ENCODE results near the gene EVX2. TPM values are rescaled to one million over a fixed set of nuclear protein-coding genes. Genes with fewer than 3 reads are reported as not detected.
A peak's percentile ranks its signal among the peaks of the same experiment; 100 is the strongest.

The EVX2 gene
- total and polyA plus RNA-seq, 2 of the 13 experiments (the other 11 are each of a cell fraction or from before 2014, with no cell fraction given), result not detected

DNA sequence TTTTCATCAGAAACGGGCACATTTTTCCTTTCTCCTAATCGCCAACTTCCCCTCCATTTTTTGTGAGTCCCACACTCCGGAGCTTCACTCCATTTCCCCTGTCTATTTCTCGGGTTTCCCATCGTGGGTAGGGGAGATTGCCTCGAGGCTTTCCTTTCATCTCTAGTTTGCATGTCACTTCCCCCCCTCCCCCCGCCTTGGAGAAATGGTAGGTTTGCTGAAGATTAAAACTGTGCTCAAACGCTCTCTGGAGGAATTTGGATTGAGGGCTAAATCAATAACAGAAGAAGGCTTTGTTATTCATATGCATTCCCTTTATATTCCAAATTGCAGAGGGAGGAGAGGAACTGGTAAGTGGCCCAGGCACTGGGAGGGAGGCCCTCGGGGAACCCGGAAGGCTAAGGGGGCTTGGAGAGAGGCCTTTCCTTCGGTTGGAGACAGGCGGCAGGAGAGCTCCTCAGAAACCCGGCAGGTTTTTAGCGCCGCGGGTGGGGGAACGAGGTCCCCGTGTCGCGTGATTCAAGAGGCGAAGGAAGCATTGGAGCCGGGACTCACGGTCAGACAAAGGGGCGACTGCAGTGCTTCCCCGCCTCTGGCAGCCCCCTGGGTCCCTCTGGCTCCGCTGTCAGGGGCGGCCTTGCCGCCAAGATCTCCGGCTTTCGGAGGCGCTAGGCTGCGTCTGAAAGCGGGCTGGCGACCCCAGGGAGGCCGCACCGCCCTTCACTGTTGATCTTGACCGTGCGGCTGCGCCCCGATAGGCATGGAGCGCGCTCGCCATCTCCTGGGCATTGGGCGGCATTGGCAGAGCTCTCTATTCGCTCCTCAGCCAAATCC, 13.4 kb upstream of the EVX2 start (continued):
- TF ChIP-seq, protein P1, sequence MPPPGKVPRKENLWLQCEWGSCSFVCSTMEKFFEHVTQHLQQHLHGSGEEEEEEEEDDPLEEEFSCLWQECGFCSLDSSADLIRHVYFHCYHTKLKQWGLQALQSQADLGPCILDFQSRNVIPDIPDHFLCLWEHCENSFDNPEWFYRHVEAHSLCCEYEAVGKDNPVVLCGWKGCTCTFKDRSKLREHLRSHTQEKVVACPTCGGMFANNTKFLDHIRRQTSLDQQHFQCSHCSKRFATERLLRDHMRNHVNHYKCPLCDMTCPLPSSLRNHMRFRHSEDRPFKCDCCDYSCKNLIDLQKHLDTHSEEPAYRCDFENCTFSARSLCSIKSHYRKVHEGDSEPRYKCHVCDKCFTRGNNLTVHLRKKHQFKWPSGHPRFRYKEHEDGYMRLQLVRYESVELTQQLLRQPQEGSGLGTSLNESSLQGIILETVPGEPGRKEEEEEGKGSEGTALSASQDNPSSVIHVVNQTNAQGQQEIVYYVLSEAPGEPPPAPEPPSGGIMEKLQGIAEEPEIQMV (CRISPR knock-in tag; IDR thresholded peaks at IDR 0.05; ENCODE audit: low read depth), result no peak
- TF ChIP-seq RXRA (CRISPR knock-in tag; IDR thresholded peaks at IDR 0.05) (peak; percentile 79), FOXJ3 (CRISPR knock-in tag; IDR thresholded peaks at IDR 0.05; ENCODE audit: borderline replicate concordance) (no peak), TCF12 (IDR thresholded peaks at IDR 0.05) (no peak), TCF12 (CRISPR knock-in tag; IDR thresholded peaks at IDR 0.05) (no peak), SMYD3 (CRISPR knock-in tag; IDR thresholded peaks at IDR 0.05) (no peak), RCOR2 (CRISPR knock-in tag; IDR thresholded peaks at IDR 0.05) (no peak), ZSCAN25 (CRISPR knock-in tag; IDR thresholded peaks at IDR 0.05) (no peak), CC2D1A (CRISPR knock-in tag; IDR thresholded peaks at IDR 0.05) (no peak), ZNF564 (CRISPR knock-in tag; IDR thresholded peaks at IDR 0.05) (no peak), TMF1 (CRISPR knock-in tag; IDR thresholded peaks at IDR 0.05; ENCODE audit: low read depth) (no peak), ZNF790 (CRISPR knock-in tag; IDR thresholded peaks at IDR 0.05; ENCODE audit: borderline replicate concordance) (no peak), XRCC5 (optimal IDR thresholded peaks at IDR 0.05; ENCODE audit: low read length) (peak; percentile 90), ZNF780A (CRISPR knock-in tag; IDR thresholded peaks at IDR 0.05) (no peak), RNF2 (conservative IDR thresholded peaks at IDR 0.05; ENCODE audit: low read depth) (peak; percentile 78), HDAC1 (CRISPR knock-in tag; IDR thresholded peaks at IDR 0.05) (no peak), NR1H2 (CRISPR knock-in tag; IDR thresholded peaks at IDR 0.05; ENCODE audit: borderline replicate concordance, low read depth) (no peak)
- TF ChIP-seq, protein P2, sequence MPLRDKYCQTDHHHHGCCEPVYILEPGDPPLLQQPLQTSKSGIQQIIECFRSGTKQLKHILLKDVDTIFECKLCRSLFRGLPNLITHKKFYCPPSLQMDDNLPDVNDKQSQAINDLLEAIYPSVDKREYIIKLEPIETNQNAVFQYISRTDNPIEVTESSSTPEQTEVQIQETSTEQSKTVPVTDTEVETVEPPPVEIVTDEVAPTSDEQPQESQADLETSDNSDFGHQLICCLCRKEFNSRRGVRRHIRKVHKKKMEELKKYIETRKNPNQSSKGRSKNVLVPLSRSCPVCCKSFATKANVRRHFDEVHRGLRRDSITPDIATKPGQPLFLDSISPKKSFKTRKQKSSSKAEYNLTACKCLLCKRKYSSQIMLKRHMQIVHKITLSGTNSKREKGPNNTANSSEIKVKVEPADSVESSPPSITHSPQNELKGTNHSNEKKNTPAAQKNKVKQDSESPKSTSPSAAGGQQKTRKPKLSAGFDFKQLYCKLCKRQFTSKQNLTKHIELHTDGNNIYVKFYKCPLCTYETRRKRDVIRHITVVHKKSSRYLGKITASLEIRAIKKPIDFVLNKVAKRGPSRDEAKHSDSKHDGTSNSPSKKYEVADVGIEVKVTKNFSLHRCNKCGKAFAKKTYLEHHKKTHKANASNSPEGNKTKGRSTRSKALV (CRISPR knock-in tag; IDR thresholded peaks at IDR 0.05), result peak; percentile 76; the same call in 1 of the 2 replicates
- TF ChIP-seq, protein P3, sequence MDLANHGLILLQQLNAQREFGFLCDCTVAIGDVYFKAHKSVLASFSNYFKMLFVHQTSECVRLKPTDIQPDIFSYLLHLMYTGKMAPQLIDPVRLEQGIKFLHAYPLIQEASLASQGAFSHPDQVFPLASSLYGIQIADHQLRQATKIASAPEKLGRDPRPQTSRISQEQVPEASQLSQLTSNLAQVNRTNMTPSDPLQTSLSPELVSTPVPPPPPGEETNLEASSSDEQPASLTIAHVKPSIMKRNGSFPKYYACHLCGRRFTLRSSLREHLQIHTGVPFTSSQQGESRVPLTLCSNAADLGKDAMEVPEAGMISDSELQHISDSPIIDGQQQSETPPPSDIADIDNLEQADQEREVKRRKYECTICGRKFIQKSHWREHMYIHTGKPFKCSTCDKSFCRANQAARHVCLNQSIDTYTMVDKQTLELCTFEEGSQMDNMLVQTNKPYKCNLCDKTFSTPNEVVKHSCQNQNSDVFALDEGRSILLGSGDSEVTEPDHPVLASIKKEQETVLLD (CRISPR knock-in tag; IDR thresholded peaks at IDR 0.05; ENCODE audit: low read depth), result no peak
- TF ChIP-seq, protein P4, sequence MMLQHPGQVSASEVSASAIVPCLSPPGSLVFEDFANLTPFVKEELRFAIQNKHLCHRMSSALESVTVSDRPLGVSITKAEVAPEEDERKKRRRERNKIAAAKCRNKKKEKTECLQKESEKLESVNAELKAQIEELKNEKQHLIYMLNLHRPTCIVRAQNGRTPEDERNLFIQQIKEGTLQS (CRISPR knock-in tag; IDR thresholded peaks at IDR 0.05), result 0 out of 2 replicates have a peak, but pooled peaks have one; percentile 32

Data from HepG2 (cell line).